HG02588 (cell line): ENCODE results near the gene ATP6V1B1.

Experiments used
- ATAC-seq: cut with Tn5 transposase; IDR thresholded peaks from one replicate; pipeline ENCODE4 v1.9.1; 2021; ENCODE audit warnings: mild to moderate bottlenecking, moderate library complexity; ENCODE audit not compliant: unreplicated experiment

The ATP6V1B1 gene

DNA sequence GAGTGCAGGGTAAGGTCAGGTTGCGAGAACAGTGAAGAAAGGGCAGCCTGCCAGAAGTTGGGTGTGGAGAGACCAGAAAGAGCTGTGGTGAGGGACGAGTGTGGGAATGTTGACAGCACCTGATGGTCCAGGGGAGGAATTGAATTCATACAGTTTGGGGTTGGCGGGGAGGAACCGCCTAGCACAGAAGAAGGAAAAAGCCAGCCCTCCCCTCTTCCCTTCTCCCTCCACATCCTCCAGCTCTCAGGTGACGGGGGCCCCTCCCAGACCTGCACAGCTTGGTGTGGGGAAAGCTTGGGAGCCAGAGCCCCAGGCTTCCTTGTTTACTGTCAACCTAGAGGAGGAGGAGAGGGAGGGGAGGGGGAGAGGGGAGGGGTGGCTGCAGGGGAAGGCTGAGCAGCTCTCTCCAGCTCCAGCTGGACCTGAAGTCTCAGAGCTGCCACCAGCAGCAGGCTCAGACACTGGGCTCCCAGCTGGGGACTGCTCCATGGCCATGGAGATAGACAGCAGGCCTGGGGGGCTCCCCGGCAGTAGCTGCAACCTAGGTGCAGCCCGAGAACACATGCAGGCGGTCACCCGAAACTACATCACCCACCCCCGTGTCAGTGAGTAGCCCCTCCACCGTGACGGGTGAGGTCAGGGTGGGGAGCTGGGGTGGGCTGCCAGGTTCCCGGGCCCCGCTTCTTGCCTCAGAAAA lies at the start of gene ATP6V1B1:
ATP6V1B1 (plus strand) TSS at position 433 of the 697 bp plus-strand sequence; CDS start at position 488, 55 bp downstream.
- no peak for ATAC-seq

DNA sequence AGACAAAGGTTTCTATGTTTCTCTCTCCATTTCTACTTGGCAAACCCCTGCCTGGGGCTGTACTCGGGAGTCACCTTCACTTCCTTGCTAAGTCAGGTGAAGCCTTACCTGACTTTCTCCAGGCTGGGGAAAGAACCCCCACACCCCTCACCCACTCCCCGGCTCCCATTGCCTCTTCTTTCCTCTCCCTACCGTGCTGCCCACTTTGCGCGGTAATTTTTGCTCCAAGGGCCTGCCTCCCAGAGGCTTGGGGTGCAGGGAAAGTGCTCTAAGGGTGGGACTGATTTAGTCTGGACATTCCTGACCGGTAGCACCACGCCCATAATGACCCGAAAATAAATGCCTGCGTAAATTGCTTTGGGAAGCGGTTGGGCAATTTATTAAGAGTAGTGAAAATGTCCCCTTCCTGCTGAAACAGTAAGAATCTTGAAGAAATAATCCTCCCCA lies 49.1 kb upstream of the ATP6V1B1 start:
- ATAC-seq = no peak

DNA sequence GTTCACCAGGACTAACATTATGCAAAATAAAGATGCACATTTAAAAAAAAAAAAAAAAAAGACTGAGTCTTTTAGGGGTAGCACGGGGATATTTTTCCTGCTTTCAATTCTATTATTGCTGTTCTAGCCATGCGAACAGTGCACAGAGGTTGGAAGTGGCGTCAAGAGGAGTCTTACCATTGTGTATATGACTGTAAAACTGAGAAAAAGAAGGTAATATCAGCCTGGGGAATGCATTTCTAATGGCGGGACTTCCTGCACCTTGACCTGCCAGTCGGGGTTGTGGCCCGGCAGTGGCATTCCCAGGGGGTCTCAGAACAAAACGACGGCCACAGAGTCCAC lies 48.5 kb upstream of the ATP6V1B1 start:
- ATAC-seq = no peak

DNA sequence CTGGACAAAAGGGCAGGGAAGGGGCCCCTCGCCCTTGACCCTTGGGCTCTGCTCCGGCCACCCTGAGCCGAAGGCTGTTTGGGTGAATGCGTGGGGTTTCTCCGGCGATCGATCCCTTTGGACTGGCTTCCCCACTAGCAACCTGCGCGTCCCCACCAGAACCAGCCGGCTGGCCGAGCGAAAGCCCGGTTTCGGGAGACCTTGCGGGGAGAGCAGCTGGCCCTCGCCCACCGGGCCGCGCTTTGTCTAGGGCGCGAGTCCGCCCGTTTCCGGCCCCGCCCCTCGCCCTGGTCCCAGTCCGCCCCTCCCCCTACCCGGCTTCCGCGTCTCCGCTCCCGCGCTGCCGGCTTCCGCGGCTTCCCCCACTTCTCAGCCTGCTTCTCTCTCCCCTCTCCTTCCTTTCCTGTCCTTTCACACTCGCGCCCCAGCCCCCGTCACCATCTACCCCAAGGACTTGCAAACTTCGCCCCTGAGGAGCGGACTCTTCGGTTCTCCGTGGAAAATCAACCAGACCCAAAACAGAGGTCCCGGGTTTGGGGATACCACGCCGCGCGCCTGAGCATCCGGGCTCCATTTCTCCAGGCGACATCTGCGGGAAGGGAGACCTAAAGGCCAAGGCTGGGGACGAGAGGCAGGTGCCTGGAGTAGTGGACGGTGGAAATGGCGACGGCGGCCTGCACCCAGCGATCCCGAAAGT lies 48.0 kb upstream of the ATP6V1B1 start:
- no peak for ATAC-seq

DNA sequence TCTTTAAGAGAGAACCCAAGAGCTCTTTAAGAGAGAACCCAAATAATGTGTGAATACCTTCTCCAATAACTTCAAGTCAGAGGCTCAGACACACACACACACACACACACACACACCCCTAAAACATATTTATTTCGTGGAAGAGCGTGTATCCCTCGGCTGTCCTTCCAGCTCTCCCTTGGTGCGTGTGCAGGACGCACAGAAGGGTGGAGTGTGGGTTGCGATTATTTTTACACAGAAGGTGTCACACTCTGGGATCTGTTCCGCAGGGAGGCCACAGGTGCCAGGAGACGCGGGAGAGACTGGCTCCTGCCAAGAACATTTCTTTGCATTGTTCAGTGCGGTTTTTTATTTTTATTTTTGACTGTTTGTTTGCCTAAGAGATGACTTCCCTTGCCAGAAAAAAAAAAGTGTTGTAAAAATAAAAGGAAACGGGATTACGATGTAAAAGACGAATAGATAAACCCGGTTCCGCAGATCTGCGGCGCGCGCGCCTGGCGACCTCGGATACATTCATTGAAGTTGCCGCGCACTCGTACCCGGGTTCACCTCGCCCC lies 47.3 kb upstream of the ATP6V1B1 start:
- ATAC-seq = no peak

DNA sequence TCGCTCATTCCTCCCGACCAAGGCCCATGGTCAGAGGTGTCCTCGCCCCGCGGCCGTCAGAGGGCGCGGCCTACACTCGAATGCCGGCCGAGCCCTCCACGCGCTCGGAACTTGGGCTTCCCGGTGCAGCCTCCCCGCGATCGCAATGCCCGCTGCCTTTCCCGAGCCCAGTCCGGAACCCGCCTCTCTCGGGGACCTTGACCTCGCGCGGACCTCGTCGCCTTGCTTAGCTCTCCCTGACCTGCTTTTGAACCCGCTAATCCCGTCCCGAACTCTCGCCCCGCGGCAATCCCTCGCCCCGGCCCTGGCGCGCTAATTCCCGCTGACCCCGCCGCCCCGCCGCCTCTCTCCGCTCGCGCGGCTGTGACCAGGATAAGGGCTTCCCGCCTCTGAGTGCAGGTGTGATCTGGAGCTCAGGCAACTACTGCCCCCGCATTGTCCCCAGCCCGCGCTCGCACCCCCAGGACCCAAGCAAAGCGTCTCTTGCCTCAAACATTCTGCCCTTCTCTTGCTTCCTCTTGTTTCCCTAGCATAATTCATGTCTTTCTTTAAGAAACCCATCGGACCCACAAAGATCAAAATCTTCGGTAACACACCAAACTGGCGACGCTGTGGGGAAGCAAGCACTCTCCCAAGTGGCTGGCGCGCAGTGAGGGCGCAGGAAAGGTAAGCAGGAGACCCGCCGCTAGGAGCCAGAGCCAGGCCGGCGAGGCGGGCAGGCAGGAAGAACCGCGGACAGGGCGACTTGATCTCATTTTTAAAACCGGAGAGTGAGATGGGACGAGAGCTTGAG lies 46.6 kb upstream of the ATP6V1B1 start:
- ATAC-seq = no peak

DNA sequence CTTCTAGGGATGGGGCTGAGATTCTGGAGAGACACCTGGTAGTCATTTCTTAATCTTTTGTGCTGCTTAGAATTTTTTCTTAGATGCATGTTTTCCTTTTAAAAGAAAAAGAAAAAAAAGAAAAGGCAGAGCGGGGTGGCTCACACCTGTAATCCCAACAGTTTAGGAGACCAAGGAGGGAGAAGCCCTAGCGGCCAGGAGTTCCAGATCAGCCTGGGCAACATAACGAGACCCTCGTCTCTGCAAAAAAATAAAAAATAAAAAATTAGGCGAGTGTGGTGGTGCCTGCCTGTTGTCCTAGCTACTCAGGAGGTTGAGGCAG lies 46.0 kb upstream of the ATP6V1B1 start:
- ATAC-seq = no peak

DNA sequence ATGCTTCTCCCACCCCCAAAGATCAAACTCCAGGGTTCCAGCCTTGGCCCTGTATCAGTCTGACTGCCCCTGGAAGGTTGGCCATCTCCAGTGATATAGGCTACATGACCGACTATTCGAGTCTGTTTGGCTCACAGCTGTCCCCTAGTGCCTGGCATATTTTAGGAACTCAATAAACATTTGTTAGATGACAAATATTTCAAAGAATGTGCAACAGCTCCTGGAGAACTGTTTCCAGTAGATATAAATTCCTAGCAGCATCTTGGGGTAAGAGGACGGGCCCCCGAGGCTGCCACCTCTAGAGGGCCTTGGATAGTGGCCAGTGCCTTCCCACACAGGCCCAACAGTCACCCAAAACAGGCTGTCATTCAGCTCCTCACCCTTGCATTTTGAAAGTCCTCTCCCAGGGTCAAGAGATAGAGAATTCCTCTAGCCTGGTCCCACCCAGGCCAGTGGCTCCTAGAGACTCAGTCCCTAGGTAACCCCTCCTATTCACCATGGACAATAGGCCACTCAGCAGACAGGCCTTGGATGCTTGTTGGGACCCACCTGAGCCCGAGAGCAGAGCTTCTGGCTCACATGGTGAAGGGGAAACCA lies 45.1 kb upstream of the ATP6V1B1 start:
- ATAC-seq = no peak

DNA sequence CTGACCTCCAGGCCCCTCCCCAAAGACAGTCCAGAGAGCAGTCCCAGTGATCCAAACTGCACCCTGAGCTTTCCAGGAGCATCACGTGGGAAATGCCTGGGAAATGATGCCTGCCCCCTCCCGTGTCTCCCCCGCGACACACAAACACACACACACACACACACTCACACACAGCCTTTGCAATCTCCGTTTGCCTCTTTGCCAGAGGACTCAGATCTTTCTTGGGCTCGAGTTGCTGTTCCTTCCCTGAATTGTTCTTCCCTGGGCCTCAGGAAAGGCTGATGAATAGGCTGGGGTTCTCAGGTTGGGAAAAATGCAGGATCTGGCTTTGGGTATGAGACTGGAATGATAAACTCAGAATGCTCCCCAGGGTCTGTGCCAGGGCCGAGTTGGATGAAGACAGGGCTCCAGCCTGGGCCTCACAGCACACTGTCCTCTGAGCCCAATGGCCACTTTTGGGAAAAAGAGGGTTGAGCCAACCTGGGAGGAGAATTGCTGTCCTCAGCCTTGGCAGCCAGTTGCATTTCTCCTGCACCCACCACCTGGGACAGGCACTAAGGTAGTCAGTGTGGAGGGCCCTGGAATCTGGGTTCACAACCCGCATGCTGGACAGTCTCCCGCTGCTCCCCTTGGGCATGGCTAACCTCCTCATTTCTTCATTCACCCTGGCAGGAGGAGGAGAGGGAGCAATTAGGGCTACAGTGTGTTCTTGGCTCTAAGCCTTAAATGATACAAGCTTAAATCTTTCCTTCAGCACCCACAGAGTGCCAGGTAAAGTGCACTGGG lies 43.9 kb upstream of the ATP6V1B1 start:
- ATAC-seq = no peak

DNA sequence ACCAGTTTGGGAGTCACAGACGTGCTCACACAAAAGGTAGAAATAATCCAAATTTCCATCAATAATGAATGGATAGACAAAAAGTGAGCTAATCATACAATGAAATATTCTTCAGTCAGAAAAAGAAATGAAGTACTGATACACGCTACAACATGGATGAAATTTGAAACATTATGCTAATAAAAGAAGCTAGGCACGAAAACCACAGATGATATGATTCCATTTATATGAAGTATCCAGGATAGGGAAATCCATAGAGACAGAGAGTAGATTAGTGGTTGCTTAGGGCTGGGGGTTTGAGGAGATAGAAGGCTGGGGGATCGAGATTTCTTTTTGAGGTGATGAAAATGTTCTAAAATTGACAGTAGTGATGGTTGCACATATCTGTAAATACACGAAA lies 43.0 kb upstream of the ATP6V1B1 start:
- ATAC-seq = no peak

DNA sequence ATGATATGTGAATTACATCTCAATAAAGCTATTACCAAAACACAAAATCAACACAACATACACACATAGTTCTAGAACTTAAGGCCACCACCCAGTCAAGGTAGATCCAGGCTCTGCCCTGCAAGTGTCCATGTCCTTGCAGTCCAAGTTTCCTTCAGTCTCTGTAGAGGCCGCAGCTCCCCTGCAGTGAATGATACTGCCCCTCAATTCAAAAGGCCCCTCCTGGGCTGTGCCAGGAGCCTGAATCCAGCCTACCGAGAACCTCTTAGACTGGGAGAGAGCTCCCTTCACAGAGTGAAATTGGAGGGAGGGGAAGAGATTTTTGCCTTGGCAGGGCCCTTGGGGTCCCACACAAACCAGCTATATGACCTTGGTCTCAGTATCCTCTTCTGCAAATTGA lies 42.5 kb upstream of the ATP6V1B1 start:
- no peak for ATAC-seq

DNA sequence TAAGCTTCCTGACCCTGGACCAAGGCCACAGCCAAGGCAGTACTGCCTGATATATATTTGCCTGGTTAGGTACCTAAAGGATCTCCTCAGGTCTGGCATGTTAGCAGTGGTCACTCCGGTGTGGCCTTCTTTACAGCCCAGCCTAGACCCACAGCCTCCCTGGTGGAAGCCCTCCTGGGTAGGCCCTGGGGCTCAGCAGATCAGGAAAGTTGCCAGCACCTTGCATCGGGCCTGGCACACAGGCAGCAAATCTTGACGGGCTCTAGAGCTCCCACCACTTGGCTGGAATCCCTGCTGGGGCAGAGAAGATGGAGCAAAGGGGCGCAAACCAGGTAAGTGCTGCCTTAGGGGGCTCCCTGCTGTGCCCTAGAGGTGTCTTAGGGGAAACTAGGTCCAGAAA lies 40.9 kb upstream of the ATP6V1B1 start:
- no peak for ATAC-seq

DNA sequence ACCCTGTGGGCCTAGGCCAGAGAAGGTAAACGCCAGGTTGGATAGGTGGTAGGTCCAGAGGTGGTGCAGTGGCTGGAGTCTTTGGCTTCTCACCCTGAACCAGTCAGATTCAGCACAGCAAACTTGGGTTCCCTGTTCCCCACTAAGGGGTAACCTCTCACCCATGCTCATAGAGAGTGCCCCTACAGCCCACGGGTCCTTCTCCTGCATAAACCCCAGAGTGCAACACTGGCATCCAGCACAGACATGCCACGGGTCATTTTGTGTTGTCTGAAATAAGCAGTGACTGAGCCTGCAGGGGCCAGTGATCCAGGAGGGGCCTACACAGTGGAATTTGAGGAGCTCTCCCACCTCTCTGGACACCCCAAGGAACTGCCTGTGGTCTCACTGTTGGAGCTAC lies 40.5 kb upstream of the ATP6V1B1 start:
- ATAC-seq = no peak

DNA sequence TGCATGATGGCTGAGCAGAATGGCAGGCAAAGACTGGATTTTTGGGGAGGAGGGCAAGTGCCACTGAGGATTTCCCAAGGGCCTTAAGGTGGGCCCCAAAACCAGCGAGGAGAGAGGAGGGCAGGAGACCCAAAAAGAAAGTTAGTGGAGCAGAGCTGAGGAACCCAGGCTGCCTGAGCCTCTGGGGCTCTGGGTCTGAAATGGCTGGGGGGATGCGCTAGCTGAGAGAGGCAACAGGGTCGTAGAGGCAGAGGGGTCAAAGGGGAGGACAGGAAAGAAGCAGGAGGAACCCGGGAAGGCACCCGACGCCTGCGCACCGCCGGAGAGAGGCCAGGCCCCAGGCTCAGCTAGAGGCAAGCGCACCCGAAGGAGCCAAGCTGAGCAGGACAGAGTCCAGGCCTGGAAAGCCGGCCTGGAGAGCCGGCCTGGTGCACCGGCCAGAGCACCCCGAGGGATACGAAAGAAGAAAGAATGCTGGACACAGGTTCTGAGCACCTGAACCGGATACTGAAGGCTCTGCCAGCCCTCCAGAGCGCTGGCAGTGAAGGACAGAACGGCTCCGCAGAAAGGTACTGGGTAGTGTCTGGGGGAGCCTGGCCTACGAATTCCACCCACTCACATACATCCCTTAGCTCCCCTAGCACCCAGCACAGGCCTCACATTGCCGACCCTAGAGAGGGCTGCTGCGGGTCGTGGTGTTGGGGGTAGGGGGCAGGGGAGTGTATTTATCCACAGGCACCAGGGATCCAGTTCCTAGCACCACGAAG lies 39.5 kb upstream of the ATP6V1B1 start:
- no peak for ATAC-seq

DNA sequence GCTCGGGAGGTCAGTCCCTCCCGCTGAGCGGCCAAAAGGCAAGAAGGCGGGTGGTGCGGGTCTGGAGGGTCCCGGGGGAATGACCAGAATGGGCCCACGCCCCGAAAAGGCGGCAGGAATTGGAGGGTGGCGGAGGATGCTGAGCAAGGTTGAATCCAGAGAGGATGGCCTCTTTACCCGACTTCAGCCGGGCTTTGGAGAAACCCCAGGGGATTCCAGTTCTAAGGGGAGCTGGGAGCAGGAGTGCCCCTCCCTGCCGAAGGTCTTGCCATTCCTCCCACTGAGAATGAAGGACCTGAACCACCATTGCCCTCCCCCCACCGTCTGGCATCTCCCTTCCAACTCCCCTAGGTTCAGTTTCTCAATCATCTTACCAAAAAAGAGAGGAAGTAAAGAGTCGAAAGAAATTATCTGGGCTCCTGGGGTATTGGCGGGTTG lies 38.9 kb upstream of the ATP6V1B1 start:
- no peak for ATAC-seq

DNA sequence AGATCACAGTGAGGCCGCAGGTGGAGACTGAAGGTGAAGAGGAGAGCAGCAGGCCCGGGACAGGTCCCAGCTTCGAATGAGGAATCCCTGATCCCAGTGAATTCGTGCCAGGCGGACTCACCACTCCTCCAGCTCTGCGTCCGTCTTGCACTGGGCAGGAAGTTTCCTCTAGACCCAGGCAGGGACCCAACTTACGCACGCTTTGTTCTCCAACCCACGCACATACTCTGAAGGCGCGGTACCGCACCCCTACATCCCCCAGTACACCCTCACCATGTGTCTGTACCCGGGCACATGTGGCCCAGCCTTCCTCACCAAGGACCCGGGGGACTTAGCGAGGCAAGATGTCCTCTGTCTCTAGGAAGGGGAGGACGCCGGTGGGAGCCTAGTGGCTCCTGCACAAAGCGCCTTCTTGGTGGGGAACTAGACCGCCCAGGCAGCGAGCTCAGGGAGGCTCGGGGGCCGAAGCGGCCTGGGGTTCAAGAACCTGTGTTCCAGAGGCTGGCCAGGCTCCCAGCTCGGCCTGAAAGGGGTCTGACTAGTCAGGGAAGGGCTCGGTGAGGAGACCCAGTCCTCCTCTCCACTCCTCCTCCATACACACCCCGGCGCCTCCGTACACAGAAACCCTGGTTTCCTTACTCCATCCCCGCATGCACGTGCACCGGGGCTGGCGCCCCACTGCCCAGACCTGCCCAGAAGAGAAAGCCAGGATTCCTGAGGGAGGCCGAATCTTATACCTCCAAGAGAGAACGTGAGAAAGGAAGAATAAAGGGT lies 38.3 kb upstream of the ATP6V1B1 start:
- ATAC-seq = no peak

DNA sequence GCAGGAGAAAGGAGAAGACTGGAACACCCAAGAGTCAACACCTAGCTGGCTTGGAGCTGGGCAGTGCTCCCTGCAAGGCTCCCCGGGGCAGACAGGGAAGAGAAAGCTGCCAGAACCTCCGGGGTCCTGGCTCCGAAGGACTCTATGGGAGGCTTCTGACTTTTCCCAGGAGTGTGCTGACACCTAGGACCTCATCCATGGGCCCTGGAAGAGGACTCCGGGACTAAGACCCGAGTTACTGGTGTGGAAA lies 37.8 kb upstream of the ATP6V1B1 start:
- no peak for ATAC-seq

DNA sequence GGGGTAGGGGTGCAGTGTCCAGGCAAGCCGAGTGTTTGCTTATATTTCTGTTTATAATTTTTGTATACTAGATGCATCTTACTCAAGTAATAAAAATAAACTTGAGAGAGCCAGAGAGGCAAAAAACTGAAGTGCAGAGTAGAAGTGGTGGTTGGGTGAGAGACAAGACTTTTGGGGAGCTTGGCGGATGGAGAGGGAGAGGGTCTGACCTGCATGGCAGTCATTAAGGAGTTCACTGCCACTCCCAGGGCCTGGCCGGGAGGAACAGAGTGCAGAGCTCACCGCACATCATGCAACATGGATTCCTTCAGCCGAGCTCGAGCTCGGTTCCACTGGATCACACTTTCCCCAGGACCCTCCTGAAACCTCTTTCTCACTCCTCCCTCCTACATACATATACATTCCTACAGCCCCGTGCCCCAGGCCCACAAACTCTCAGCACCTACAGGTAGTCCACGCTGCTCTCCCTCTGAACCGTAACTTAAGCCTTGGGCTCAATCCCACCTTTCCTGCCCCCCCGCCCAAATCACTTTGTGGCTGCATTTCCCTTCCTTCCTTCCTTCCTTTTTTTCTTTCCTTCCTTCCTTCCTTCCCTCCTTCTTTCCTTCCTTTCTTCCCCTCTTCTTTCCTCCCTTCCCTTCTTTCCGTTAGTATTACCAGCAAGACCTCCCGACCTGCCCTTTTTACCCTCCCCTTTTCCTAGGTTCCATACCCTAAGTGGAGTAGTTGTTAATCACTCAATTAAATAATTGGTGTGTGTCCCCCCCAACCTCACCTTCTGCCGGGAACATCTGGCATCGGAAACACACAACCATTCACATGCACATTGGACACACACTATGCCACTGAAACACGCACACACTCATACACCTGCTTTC lies 37.1 kb upstream of the ATP6V1B1 start:
- no peak for ATAC-seq
